Thyroid gland (tissue), 4 donors: Measurements from ENCODE around the gene TOPAZ1. TPM values are rescaled to one million over a fixed set of nuclear protein-coding genes. Genes with fewer than 3 reads are reported as not detected.

Source experiments
- DNase-seq, 2 donors: peaks; one replicate each; pipeline ENCODE4 v3.0.0-alpha.2; 2019
- H3K27ac ChIP-seq, 3 donors: fragments of 200-600 bp; sonication (generic); 1 replicate in 2 of 3; 2 replicates in 1 of 3; pipeline ENCODE4 v1.5.1; 2016 to 2019; ENCODE audit warnings: mild to moderate bottlenecking in 1 of 3, moderate library complexity in 1 of 3
- H3K27me3 ChIP-seq: fragments of 200-600 bp; sonication (generic); one replicate; pipeline ENCODE4 v1.5.1; 2019
- H3K36me3 ChIP-seq, 2 donors: fragments of 200-600 bp; sonication (generic); one replicate each; pipeline ENCODE4 v1.5.1; 2016 to 2019
- H3K4me1 ChIP-seq, 2 donors: fragments of 200-600 bp; sonication (generic); one replicate each; pipeline ENCODE4 v1.5.1; 2017 to 2019
- H3K4me3 ChIP-seq, 3 donors: fragments of 200-600 bp; sonication (generic); replicated peaks in 1 of 3; 1 replicate in 2 of 3; 2 replicates in 1 of 3; pipeline ENCODE4 v1.5.1; 2016; ENCODE audit warnings: mild to moderate bottlenecking in 1 of 3
- H3K9me3 ChIP-seq: fragments of 200-600 bp; sonication (generic); one replicate; pipeline ENCODE4 v1.5.1; 2017
- POLR2A ChIP-seq, 2 donors: fragments of 450-650 bp; IDR thresholded peaks; one replicate each; pipeline ENCODE4 v1.6.1; 2017; ENCODE audit warnings: antibody characterized with exemption in 2 of 2, mild to moderate bottlenecking in 2 of 2, moderate library complexity in 1 of 2
- WGBS, 2 donors: methylation state at CpG; one replicate each; pipeline ENCODE4 v1.1.5; 2017; 5-methylcytosine and 5-hydroxymethylcytosine counted together
- intact Hi-C: fragments of 100-400 bp; cut with DNase I; formaldehyde crosslinking; loops from one replicate; pipeline ENCODE4 v1.15.1; 2023
- total RNA-seq, 4 donors: library from RNA; depleted of rRNA; stranded (reverse); fragments of >200 nt; gene quantifications; one replicate each; pipeline ENCODE4 v1.2.3, GENCODE V29; 2016
- TF ChIP-seq, protein P1 (sequence below), 6 experiments: fragments of 200-600 bp in 3 of 6; fragments of 450-650 bp in 3 of 6; sonication (generic) in 3 of 6; IDR thresholded peaks; one replicate each; pipeline ENCODE4 v1.5.1; 2016 to 2019; ENCODE audit warnings: antibody characterized with exemption in 6 of 6, mild to moderate bottlenecking in 2 of 6, inconsistent platforms in 1 of 6, moderate library complexity in 1 of 6

Gene TOPAZ1
- total RNA-seq, 4 donors from 2014 or later: under 0.01 TPM; not detected in 3

DNA sequence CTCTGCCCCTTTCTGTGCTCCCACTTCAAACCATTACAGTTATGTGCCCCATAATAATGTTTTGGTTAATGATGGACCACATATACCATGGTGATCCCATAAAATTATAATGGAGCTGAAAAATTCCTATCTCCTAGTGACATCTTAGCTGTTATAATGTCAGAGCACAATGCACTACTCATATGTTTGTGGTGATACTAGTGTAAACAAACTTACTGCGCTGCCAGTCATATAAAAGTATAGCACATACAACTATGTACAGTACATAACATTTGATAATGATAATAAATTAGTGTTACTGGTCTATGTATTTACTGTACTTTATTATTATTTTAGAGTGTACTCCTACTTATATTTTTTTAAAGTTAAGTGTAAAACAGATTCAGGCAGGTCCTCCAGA is 51.3 kb downstream of the TOPAZ1 start:
- intact Hi-C loops: no loop called here
- Histone ChIP-seq H3K36me3 (no peaks in the 10 kb centered on the region), H3K27me3 (no peaks in the 10 kb centered on the region), H3K27ac (no peak overlapping the region), H3K4me3 (no peak overlapping the region), H3K4me1 (no peaks in the 10 kb centered on the region), H3K9me3 (no peaks in the 10 kb centered on the region)
- 97 to 100% methylated on average over 1 of the region's 1 CpG for WGBS, 2 donors
- TF ChIP-seq, protein P1, sequence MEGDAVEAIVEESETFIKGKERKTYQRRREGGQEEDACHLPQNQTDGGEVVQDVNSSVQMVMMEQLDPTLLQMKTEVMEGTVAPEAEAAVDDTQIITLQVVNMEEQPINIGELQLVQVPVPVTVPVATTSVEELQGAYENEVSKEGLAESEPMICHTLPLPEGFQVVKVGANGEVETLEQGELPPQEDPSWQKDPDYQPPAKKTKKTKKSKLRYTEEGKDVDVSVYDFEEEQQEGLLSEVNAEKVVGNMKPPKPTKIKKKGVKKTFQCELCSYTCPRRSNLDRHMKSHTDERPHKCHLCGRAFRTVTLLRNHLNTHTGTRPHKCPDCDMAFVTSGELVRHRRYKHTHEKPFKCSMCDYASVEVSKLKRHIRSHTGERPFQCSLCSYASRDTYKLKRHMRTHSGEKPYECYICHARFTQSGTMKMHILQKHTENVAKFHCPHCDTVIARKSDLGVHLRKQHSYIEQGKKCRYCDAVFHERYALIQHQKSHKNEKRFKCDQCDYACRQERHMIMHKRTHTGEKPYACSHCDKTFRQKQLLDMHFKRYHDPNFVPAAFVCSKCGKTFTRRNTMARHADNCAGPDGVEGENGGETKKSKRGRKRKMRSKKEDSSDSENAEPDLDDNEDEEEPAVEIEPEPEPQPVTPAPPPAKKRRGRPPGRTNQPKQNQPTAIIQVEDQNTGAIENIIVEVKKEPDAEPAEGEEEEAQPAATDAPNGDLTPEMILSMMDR (IDR thresholded peaks at IDR 0.05): no peak
- DNase-seq: no peak

DNA sequence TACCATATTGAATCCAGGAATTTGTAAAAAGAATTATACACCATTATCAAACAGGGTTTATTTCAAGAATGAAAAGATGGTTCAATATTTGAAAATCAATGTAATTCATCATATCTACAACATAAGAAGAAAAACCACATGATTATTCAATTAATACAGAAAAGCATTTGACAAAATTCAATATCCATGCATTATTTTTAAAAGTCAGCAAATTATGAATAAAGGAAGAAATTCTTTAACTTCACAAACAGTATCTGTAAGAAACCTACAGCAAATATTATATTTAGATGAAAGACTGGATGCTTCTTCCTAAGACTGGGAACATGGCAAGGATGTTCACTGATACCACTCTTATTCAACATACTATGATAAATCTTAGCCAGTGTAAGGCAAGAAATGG is 55.6 kb downstream of the TOPAZ1 start:
- no peak for DNase-seq
- no peaks in the 10 kb centered on the region for H3K36me3 ChIP-seq
- no peak overlapping the region for H3K4me3 ChIP-seq
- intact Hi-C loops: no loop called here
- H3K27ac ChIP-seq: no peak overlapping the region
- TF ChIP-seq POLR2A (IDR thresholded peaks at IDR 0.05): no peak
- TF ChIP-seq, protein P1 (IDR thresholded peaks at IDR 0.05): no peak
- H3K27me3 ChIP-seq: no peaks in the 10 kb centered on the region
- H3K9me3 ChIP-seq: no peaks in the 10 kb centered on the region
- H3K4me1 ChIP-seq: no peaks in the 10 kb centered on the region

DNA sequence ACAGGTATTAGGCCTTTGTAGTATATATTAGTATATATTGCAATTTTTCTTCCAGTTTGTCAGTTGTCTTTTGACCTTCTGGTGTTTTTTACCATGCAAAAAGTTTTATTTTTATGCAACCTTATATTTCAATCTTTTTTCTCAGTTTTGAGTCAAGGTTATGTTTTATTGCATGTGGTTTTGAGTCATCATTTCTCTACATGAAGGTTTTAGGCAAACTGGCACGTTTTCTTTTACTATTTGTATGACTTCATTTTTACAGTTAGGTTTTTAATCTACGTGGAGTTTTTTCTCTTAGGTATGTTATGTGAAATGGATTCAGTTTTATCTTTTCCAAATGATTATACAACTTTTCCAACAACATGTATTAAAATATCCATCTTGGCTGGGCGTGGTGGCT is 60.1 kb downstream of the TOPAZ1 start:
- Histone ChIP-seq H3K4me1 (no peaks in the 10 kb centered on the region), H3K9me3 (no peaks in the 10 kb centered on the region), H3K27ac (no peak overlapping the region), H3K4me3 (no peak overlapping the region), H3K27me3 (no peaks in the 10 kb centered on the region), H3K36me3 (no peaks in the 10 kb centered on the region)
- intact Hi-C loops: no loop called here
- no peak for DNase-seq
- TF ChIP-seq, protein P1 (IDR thresholded peaks at IDR 0.05): no peak
- TF ChIP-seq POLR2A (IDR thresholded peaks at IDR 0.05): no peak
- 89 to 93% methylated on average over 3 of the region's 3 CpGs for WGBS, 2 donors

DNA sequence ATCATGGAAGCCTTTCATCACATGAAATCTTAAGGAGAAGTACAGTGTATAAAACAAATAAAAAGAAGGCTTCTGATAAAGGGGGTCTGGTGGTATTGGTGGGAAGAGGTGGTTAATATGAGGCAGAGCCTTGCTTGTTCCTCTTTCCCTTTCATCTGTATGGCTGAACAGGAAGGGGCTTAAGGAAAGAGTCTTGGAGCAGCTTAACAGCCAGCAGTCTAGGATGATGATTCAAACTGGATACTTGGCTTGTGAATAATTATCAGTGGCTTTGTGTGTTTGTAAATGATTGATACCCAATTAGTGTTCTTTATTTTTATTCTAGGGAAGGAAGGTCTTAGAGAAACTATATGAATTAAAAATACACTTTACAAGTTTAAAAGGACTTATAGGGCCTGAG is 67.8 kb downstream of the TOPAZ1 start:
- Histone ChIP-seq H3K36me3 (no peaks in the 10 kb centered on the region), H3K4me1 (no peaks in the 10 kb centered on the region), H3K9me3 (no peaks in the 10 kb centered on the region), H3K27me3 (no peaks in the 10 kb centered on the region), H3K4me3 (no peak overlapping the region), H3K27ac (no peak overlapping the region)
- TF ChIP-seq, protein P1 (IDR thresholded peaks at IDR 0.05): no peak
- no peak for TF ChIP-seq POLR2A (IDR thresholded peaks at IDR 0.05)
- DNase-seq: no peak
- intact Hi-C loops: no loop called here

DNA sequence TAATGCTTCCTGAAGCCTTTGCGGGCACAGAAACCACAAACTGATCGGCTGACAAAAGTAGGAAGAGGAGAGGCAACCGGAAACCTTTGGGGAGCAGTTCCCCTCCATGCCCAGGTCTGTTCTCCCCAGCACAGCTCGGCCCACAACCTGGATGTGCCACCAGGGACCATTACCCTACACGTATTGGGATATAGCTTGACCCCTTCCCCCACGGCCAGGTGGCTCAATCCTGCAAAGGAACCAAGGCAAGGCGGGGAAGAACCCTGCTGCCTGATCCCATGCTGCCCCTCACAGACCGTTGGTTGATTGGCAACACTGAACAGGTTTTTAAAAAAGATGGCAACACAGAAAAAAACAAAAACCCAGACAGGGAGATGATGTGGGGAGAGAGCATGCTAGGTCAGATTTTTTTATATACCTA is 77.2 kb downstream of the TOPAZ1 start:
- intact Hi-C loops: no loop called here
- TF ChIP-seq, protein P1 (IDR thresholded peaks at IDR 0.05): no peak
- no peak for TF ChIP-seq POLR2A (IDR thresholded peaks at IDR 0.05)

More for the DNA sequence above, 77.2 kb downstream of the TOPAZ1 start:
- H3K9me3 ChIP-seq: no peaks in the 10 kb centered on the region
- H3K27ac ChIP-seq: no peak overlapping the region
- H3K4me3 ChIP-seq: no peak overlapping the region
- no peaks in the 10 kb centered on the region for H3K4me1 ChIP-seq
- no peaks in the 10 kb centered on the region for H3K36me3 ChIP-seq
- H3K27me3 ChIP-seq: no peaks in the 10 kb centered on the region
- DNase-seq: no peak
- 62 to 67% methylated on average over 8 of the region's 8 CpGs for WGBS, 2 donors
